GM12878 (cell line): ENCODE results near the gene ITPKB. TPM values are rescaled to one million over a fixed set of nuclear protein-coding genes. Genes with fewer than 3 reads are reported as not detected.

Experiments
- CHD2 ChIP-seq: IDR thresholded peaks from 2 replicates; pipeline ENCODE4 v1.6.1; 2011; ENCODE audit warnings: low read depth, low read length, improper control_type of control experiment, borderline replicate concordance
- DPF2 ChIP-seq: fragments of 450-650 bp; IDR thresholded peaks from 2 replicates; pipeline ENCODE4 v1.6.1; 2017; ENCODE audit warnings: mild to moderate bottlenecking
- E2F8 ChIP-seq: fragments of 450-650 bp; IDR thresholded peaks from 2 replicates; pipeline ENCODE4 v1.6.1; 2018; ENCODE audit warnings: mild to moderate bottlenecking, low read depth, moderate library complexity; ENCODE audit not compliant: partially characterized antibody
- EED ChIP-seq: sonication (generic); IDR thresholded peaks from 2 replicates; pipeline ENCODE4 v1.6.1; 2016; ENCODE audit warnings: antibody characterized with exemption, low read depth
- HCFC1 ChIP-seq: fragments of 150-350 bp; IDR thresholded peaks from 2 replicates; pipeline ENCODE4 v1.6.1; 2014; ENCODE audit warnings: low read length
- IRF4 ChIP-seq: IDR thresholded peaks from 2 replicates; pipeline ENCODE4 v1.6.1; 2011; ENCODE audit warnings: low read depth, low read length
- JUNB ChIP-seq: IDR thresholded peaks from 2 replicates; pipeline ENCODE4 v1.6.1; 2016; ENCODE audit warnings: antibody characterized with exemption, mild to moderate bottlenecking
- MEF2A ChIP-seq: IDR thresholded peaks from 2 replicates; pipeline ENCODE4 v1.6.1; 2011; ENCODE audit warnings: low read depth, mild to moderate bottlenecking, low read length, moderate library complexity; ENCODE audit not compliant: insufficient read depth
- POLR2AphosphoS5 ChIP-seq: IDR thresholded peaks from 2 replicates; pipeline ENCODE4 v1.6.1; 2011; ENCODE audit warnings: mild to moderate bottlenecking, low read length, inconsistent platforms
- RAD21 ChIP-seq: IDR thresholded peaks from 2 replicates; pipeline ENCODE4 v1.6.1; 2011; ENCODE audit warnings: mild to moderate bottlenecking, low read depth, low read length, moderate library complexity; ENCODE audit not compliant: insufficient read depth
- RB1 ChIP-seq: fragments of 450-650 bp; formaldehyde crosslinking; IDR thresholded peaks from 2 replicates; pipeline ENCODE4 v1.6.1; 2017; ENCODE audit warnings: mild to moderate bottlenecking, borderline replicate concordance
- TAF1 ChIP-seq: IDR thresholded peaks from 2 replicates; pipeline ENCODE4 v1.6.1; 2011; ENCODE audit warnings: mild to moderate bottlenecking, low read depth, low read length, borderline replicate concordance
- ZBTB11 ChIP-seq: fragments of 450-650 bp; formaldehyde crosslinking; IDR thresholded peaks from 2 replicates; pipeline ENCODE4 v1.5.0; 2022; ENCODE audit warnings: mild to moderate bottlenecking, missing genetic modification characterization
- ZBTB40 ChIP-seq: fragments of 450-650 bp; IDR thresholded peaks from 2 replicates; pipeline ENCODE4 v1.6.1; 2016; ENCODE audit warnings: mild to moderate bottlenecking, moderate library complexity, borderline replicate concordance
- polyA plus RNA-seq, 11 experiments: library from polyadenylated mRNA; depleted of rRNA in 4 of 11; unstranded in 6 of 11; stranded (reverse) in 5 of 11; fragments of >200 nt; fragmentation: Nextera tagmentation in 4 of 11; fragmentation: Illumina TruSeq in 1 of 11; extraction: Ambion mirVana in 4 of 11; extraction: Trizol in 1 of 11; gene quantifications; 1 replicate in 1 of 11; 2 replicates in 10 of 11; pipeline versions ENCODE4 v1.2.1 to v1.2.3, GENCODE V29; 2011 to 2016; ENCODE audit warnings: inconsistent platforms in 2 of 11, missing spikeins in 2 of 11, low read depth in 1 of 11
- total RNA-seq, 4 experiments: library from RNA; depleted of rRNA in 3 of 4; stranded (reverse); fragments of >200 nt in 3 of 4; fragmentation: Illumina TruSeq in 1 of 4; extraction: Trizol in 1 of 4; gene quantifications; 2 replicates each; pipeline versions ENCODE4 v1.2.1 to v1.2.3, GENCODE V29; 2013 to 2021
- TF ChIP-seq, protein P1 (sequence below): fragments of 450-650 bp; conservative IDR thresholded peaks from 2 replicates; pipeline ENCODE4 v1.6.1; 2017; ENCODE audit warnings: mild to moderate bottlenecking, moderate library complexity

ITPKB gene
- total and polyA plus RNA-seq, 10 of the 15 experiments (the other 5 are each of a cell fraction or from before 2014, with no cell fraction given) = 1.3 to 38.7 (median 12.9) TPM

GRCh38 chr1:226674892-226675714 is 64.0 kb downstream of the ITPKB start (continued):
- no peak for TF ChIP-seq E2F8
- no peak for TF ChIP-seq ZBTB40
- TF ChIP-seq JUNB = no peak
- no peak for TF ChIP-seq RB1
- TF ChIP-seq MEF2A = no peak
- TF ChIP-seq DPF2 = peak; percentile 86
- no peak for TF ChIP-seq ZBTB11 (CRISPR knock-in tag)
- TF ChIP-seq TAF1 = no peak
- no peak for TF ChIP-seq IRF4
- TF ChIP-seq CHD2 = no peak
- TF ChIP-seq HCFC1 = no peak
- no peak for TF ChIP-seq POLR2AphosphoS5
- no peak; the same call in 1 of the 2 replicates for TF ChIP-seq EED
- TF ChIP-seq, protein P1, sequence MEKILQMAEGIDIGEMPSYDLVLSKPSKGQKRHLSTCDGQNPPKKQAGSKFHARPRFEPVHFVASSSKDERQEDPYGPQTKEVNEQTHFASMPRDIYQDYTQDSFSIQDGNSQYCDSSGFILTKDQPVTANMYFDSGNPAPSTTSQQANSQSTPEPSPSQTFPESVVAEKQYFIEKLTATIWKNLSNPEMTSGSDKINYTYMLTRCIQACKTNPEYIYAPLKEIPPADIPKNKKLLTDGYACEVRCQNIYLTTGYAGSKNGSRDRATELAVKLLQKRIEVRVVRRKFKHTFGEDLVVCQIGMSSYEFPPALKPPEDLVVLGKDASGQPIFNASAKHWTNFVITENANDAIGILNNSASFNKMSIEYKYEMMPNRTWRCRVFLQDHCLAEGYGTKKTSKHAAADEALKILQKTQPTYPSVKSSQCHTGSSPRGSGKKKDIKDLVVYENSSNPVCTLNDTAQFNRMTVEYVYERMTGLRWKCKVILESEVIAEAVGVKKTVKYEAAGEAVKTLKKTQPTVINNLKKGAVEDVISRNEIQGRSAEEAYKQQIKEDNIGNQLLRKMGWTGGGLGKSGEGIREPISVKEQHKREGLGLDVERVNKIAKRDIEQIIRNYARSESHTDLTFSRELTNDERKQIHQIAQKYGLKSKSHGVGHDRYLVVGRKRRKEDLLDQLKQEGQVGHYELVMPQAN = no peak
- no peak for TF ChIP-seq RAD21
